ENCODE measurements around the gene ZNF217.

- TF ChIP-seq CTCF (conservative IDR thresholded peaks at IDR 0.05) (no peak), ZFX (IDR thresholded peaks at IDR 0.05) (no peak)
Measured at GRCh38 chr20:53517146-53517545, 76.5 kb downstream of the ZNF217 start.

All from C4-2B (cell line).